Epithelial cell of proximal tubule (primary cell): Measurements from ENCODE around the gene TRAK1. TPM values are rescaled to one million over a fixed set of nuclear protein-coding genes. Genes with fewer than 3 reads are reported as not detected.

Source experiments
- DNase-seq: peaks from one replicate; pipeline ENCODE4 v3.0.0-alpha.2; 2011; ENCODE audit warnings: low read depth
- H3K4me3 ChIP-seq: 2 replicates; pipeline ENCODE4 v1.5.1; 2011; ENCODE audit warnings: low read depth, mild to moderate bottlenecking, low read length
- CTCF ChIP-seq: conservative IDR thresholded peaks from 2 replicates; pipeline ENCODE4 v1.5.1; 2012; ENCODE audit warnings: low read depth, mild to moderate bottlenecking, low read length
- total RNA-seq: library from RNA; depleted of rRNA; stranded (reverse); fragments of >200 nt; gene quantifications from 2 replicates; pipeline ENCODE4 v1.2.3, GENCODE V29; 2015

Gene TRAK1
- total RNA-seq, 1 donor from 2014 or later, result 22.4 TPM

GRCh38 chr3:42106646-42107045, 15.5 kb downstream of the TRAK1 start:
- no peak for DNase-seq
- TF ChIP-seq CTCF, result no peak
- no peak overlapping the region for H3K4me3 ChIP-seq

- no peak for TF ChIP-seq CTCF
- no peak overlapping the region for H3K4me3 ChIP-seq
- DNase-seq, result no peak
Measured at GRCh38 chr3:42110631-42111030, 19.5 kb downstream of the TRAK1 start.

GRCh38 chr3:42114130-42114725, 23.1 kb downstream of the TRAK1 start:
- H3K4me3 ChIP-seq, result no peak overlapping the region
- no peak for DNase-seq
- TF ChIP-seq CTCF, result no peak

- TF ChIP-seq CTCF, result no peak
- no peak overlapping the region for H3K4me3 ChIP-seq
- no peak for DNase-seq
Measured at GRCh38 chr3:42115215-42115614, 24.1 kb downstream of the TRAK1 start.

- DNase-seq, result no peak
- no peak for TF ChIP-seq CTCF
- no peak overlapping the region for H3K4me3 ChIP-seq
Measured at GRCh38 chr3:42115946-42116345, 24.8 kb downstream of the TRAK1 start.

GRCh38 chr3:42116466-42116865, 25.3 kb downstream of the TRAK1 start:
- TF ChIP-seq CTCF, result no peak
- H3K4me3 ChIP-seq, result no peak overlapping the region
- DNase-seq, result no peak
